ENCODE measurements around the gene STAMBP. TPM values are rescaled to one million over a fixed set of nuclear protein-coding genes. Genes with fewer than 3 reads are reported as not detected.

Gene STAMBP
- total and polyA plus RNA-seq, 2 donors (not counting 3 experiments of a cell fraction or from before 2014, with no cell fraction given): 18.0 to 21.3 TPM

Other genes with a start within 250 kb of the STAMBP start
- not detected in 2 replicates for gene NAT8, start 186.5 kb upstream of the STAMBP start, total RNA-seq
- 0.19 and 0.25 TPM in 2 replicates for gene NAT8, start 186.5 kb upstream of the STAMBP start, polyA plus RNA-seq
- gene TPRKB, start 91.6 kb upstream of the STAMBP start, total RNA-seq: 33.4 and 36.1 TPM in 2 replicates
- gene TPRKB, start 91.6 kb upstream of the STAMBP start, polyA plus RNA-seq: 18.6 and 27.1 TPM in 2 replicates
- 25.3 and 27.0 TPM in 2 replicates for gene DUSP11, start 48.9 kb upstream of the STAMBP start, total RNA-seq
- gene DUSP11, start 48.9 kb upstream of the STAMBP start, polyA plus RNA-seq: 18.4 and 18.6 TPM in 2 replicates
- not detected in 2 replicates for gene C2orf78, start 44.8 kb upstream of the STAMBP start, total RNA-seq
- not detected in 2 replicates for gene C2orf78, start 44.8 kb upstream of the STAMBP start, polyA plus RNA-seq
- not detected in 2 replicates for gene ACTG2, start 64.0 kb downstream of the STAMBP start, total RNA-seq
- gene ACTG2, start 64.0 kb downstream of the STAMBP start, polyA plus RNA-seq: not detected in 2 replicates
- gene DGUOK, start 97.9 kb downstream of the STAMBP start, total RNA-seq: 51.8 and 58.8 TPM in 2 replicates
- 68.7 and 77.5 TPM in 2 replicates for gene DGUOK, start 97.9 kb downstream of the STAMBP start, polyA plus RNA-seq
- 14.7 and 15.6 TPM in 2 replicates for gene TET3, start 155.9 kb downstream of the STAMBP start, total RNA-seq
- gene TET3, start 155.9 kb downstream of the STAMBP start, polyA plus RNA-seq: 3.0 and 3.4 TPM in 2 replicates